KMS-11 (cell line): ENCODE data around the gene NTF3.

Experiments
- H2AFZ ChIP-seq: fragments of 200-600 bp; sonication (generic); 2 replicates; pipeline ENCODE4 v1.6.1; 2016; ENCODE audit warnings: antibody characterized with exemption, mixed run types, low read depth
- H3K27ac ChIP-seq: fragments of 200-600 bp; sonication (generic); 2 replicates; pipeline ENCODE4 v1.6.1; 2016; ENCODE audit warnings: mild to moderate bottlenecking, mixed run types
- H3K27me3 ChIP-seq: fragments of 200-600 bp; sonication (generic); 2 replicates; pipeline ENCODE4 v1.6.1; 2017; ENCODE audit warnings: mild to moderate bottlenecking, low read depth, mixed run types, moderate library complexity; ENCODE audit not compliant: insufficient read depth
- H3K36me3 ChIP-seq: fragments of 200-600 bp; sonication (generic); 2 replicates; pipeline ENCODE4 v1.6.1; 2017; ENCODE audit warnings: mild to moderate bottlenecking, mixed run types; ENCODE audit not compliant: insufficient read depth
- H3K4me1 ChIP-seq: fragments of 200-600 bp; sonication (generic); 2 replicates; pipeline ENCODE4 v1.6.1; 2016; ENCODE audit warnings: mild to moderate bottlenecking, low read depth, mixed run types; ENCODE audit not compliant: poor library complexity, severe bottlenecking
- H3K4me2 ChIP-seq: fragments of 200-600 bp; sonication (generic); 2 replicates; pipeline ENCODE4 v1.7.0; 2016; ENCODE audit warnings: mild to moderate bottlenecking, mixed run types
- H3K4me3 ChIP-seq: fragments of 200-600 bp; sonication (generic); IDR thresholded peaks from 2 replicates; pipeline ENCODE4 v1.6.1; 2017; ENCODE audit warnings: low read depth, low read length, mixed read lengths; ENCODE audit not compliant: insufficient read depth
- H3K79me2 ChIP-seq: fragments of 200-600 bp; sonication (generic); 2 replicates; pipeline ENCODE4 v1.6.1; 2016; ENCODE audit warnings: low read depth, mixed run types; ENCODE audit not compliant: insufficient read depth
- H3K9ac ChIP-seq: fragments of 200-600 bp; sonication (generic); 2 replicates; pipeline ENCODE4 v1.6.1; 2016; ENCODE audit warnings: mild to moderate bottlenecking, mixed run types
- H4K20me1 ChIP-seq: fragments of 200-600 bp; sonication (generic); 2 replicates; pipeline ENCODE4 v1.6.1; 2016; ENCODE audit warnings: mild to moderate bottlenecking, mixed run types; ENCODE audit not compliant: insufficient read depth
- TF ChIP-seq, protein P1 (sequence below): fragments of 200-600 bp; sonication (generic); conservative IDR thresholded peaks from 2 replicates; pipeline ENCODE4 v1.6.1; 2017; ENCODE audit warnings: low read depth, mild to moderate bottlenecking, antibody characterized with exemption, low read length, moderate library complexity, mixed read lengths

NTF3 gene

DNA sequence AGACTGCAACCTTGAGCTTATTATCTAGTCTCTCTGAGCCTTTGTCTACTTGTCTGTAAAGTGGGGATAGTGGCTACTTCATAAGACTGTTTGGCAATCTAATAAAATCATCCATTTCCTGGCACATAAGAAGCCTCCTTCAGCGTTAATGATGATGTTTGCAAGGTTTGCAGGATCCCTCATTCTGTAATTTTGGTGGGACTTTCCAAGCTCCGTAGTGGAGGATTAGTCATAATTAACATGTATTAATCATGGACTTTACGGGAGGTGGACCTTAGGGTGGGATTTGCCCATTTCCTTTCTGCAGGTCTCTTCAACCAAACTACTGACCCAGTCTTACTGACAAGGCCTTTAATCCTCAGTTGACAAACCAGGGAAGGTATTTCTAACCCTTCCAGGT, 66.2 kb downstream of the NTF3 start:
- Histone ChIP-seq H2AFZ (no peak overlapping the region), H3K4me1 (no peaks in the 10 kb centered on the region), H3K27ac (no peak overlapping the region), H3K79me2 (no peaks in the 10 kb centered on the region), H3K27me3 (no peaks in the 10 kb centered on the region), H3K9ac (no peak overlapping the region), H4K20me1 (no peaks in the 10 kb centered on the region), H3K4me2 (no peak overlapping the region), H3K36me3 (no peaks in the 10 kb centered on the region), H3K4me3 (no peak overlapping the region)
- TF ChIP-seq, protein P1, sequence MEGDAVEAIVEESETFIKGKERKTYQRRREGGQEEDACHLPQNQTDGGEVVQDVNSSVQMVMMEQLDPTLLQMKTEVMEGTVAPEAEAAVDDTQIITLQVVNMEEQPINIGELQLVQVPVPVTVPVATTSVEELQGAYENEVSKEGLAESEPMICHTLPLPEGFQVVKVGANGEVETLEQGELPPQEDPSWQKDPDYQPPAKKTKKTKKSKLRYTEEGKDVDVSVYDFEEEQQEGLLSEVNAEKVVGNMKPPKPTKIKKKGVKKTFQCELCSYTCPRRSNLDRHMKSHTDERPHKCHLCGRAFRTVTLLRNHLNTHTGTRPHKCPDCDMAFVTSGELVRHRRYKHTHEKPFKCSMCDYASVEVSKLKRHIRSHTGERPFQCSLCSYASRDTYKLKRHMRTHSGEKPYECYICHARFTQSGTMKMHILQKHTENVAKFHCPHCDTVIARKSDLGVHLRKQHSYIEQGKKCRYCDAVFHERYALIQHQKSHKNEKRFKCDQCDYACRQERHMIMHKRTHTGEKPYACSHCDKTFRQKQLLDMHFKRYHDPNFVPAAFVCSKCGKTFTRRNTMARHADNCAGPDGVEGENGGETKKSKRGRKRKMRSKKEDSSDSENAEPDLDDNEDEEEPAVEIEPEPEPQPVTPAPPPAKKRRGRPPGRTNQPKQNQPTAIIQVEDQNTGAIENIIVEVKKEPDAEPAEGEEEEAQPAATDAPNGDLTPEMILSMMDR: no peak

GRCh38 chr12:5498806-5499205, 66.9 kb downstream of the NTF3 start:
- no peaks in the 10 kb centered on the region for H3K79me2 ChIP-seq
- H3K4me2 ChIP-seq: no peak overlapping the region
- no peaks in the 10 kb centered on the region for H4K20me1 ChIP-seq
- H3K4me3 ChIP-seq: no peak overlapping the region
- H3K27me3 ChIP-seq: no peaks in the 10 kb centered on the region
- H2AFZ ChIP-seq: no peak overlapping the region
- H3K27ac ChIP-seq: no peak overlapping the region
- TF ChIP-seq, protein P1: no peak
- H3K4me1 ChIP-seq: no peaks in the 10 kb centered on the region
- no peaks in the 10 kb centered on the region for H3K36me3 ChIP-seq
- no peak overlapping the region for H3K9ac ChIP-seq

- Histone ChIP-seq H3K27ac (no peak overlapping the region), H4K20me1 (no peaks in the 10 kb centered on the region), H3K79me2 (no peaks in the 10 kb centered on the region), H3K4me1 (no peaks in the 10 kb centered on the region), H3K4me3 (no peak overlapping the region), H3K36me3 (no peaks in the 10 kb centered on the region), H3K27me3 (no peaks in the 10 kb centered on the region), H3K4me2 (no peak overlapping the region), H2AFZ (no peak overlapping the region), H3K9ac (no peak overlapping the region)
- TF ChIP-seq, protein P1: no peak
These were observed 67.8 kb downstream of the NTF3 start for GRCh38 chr12:5499566-5500330.

- TF ChIP-seq, protein P1: no peak
- Histone ChIP-seq H3K36me3 (no peaks in the 10 kb centered on the region), H3K79me2 (no peaks in the 10 kb centered on the region), H3K4me1 (no peaks in the 10 kb centered on the region), H3K4me3 (no peak overlapping the region), H3K27me3 (no peaks in the 10 kb centered on the region), H3K27ac (no peak overlapping the region), H3K4me2 (no peak overlapping the region), H2AFZ (no peak overlapping the region), H3K9ac (no peak overlapping the region), H4K20me1 (no peaks in the 10 kb centered on the region)
These were observed 68.4 kb downstream of the NTF3 start for GRCh38 chr12:5500331-5500659.
